Loucy (cell line): ENCODE data around the gene TRIM37.

Experiments
- H2AFZ ChIP-seq: fragments of 200-600 bp; sonication (generic); 2 replicates; pipeline ENCODE4 v1.6.0; 2016; ENCODE audit warnings: antibody characterized with exemption, mild to moderate bottlenecking, low read length, moderate library complexity
- H3F3A ChIP-seq: fragments of 200-600 bp; 2 replicates; pipeline ENCODE4 v1.6.0; 2016; ENCODE audit warnings: antibody characterized with exemption, low read depth, mild to moderate bottlenecking
- H3K27me3 ChIP-seq: fragments of 200-600 bp; sonication (generic); 2 replicates; pipeline ENCODE4 v1.6.1; 2014; ENCODE audit warnings: low read length, mild to moderate bottlenecking; ENCODE audit not compliant: insufficient read depth, poor library complexity, severe bottlenecking
- H3K36me3 ChIP-seq: fragments of 200-600 bp; sonication (generic); 2 replicates; pipeline ENCODE4 v1.6.1; 2016; ENCODE audit warnings: low read length; ENCODE audit not compliant: insufficient read depth
- H3K4me1 ChIP-seq: fragments of 200-600 bp; sonication (generic); 2 replicates; pipeline ENCODE4 v1.5.1; 2014; ENCODE audit warnings: low read length, mild to moderate bottlenecking; ENCODE audit not compliant: insufficient read depth, poor library complexity, severe bottlenecking
- H3K4me2 ChIP-seq: fragments of 200-600 bp; sonication (generic); 2 replicates; pipeline ENCODE4 v1.6.0; 2014; ENCODE audit warnings: antibody characterized with exemption, low read length, low read depth, mild to moderate bottlenecking; ENCODE audit not compliant: poor library complexity, severe bottlenecking
- H3K4me3 ChIP-seq: fragments of 200-600 bp; sonication (generic); 2 replicates; pipeline ENCODE4 v1.5.1; 2014; ENCODE audit warnings: low read length, mild to moderate bottlenecking, mixed read lengths; ENCODE audit not compliant: poor library complexity, severe bottlenecking
- H3K79me2 ChIP-seq: fragments of 200-600 bp; sonication (generic); 2 replicates; pipeline ENCODE4 v1.6.1; 2014; ENCODE audit warnings: low read length; ENCODE audit not compliant: insufficient read depth
- H3K9ac ChIP-seq: fragments of 200-600 bp; sonication (generic); 2 replicates; pipeline ENCODE4 v1.6.0; 2014; ENCODE audit warnings: mild to moderate bottlenecking, low read depth, low read length, moderate library complexity; ENCODE audit not compliant: poor library complexity, severe bottlenecking
- H3K9me2 ChIP-seq: fragments of 200-600 bp; sonication (generic); replicated peaks from 2 replicates; pipeline ENCODE4 v1.6.1; 2016; ENCODE audit warnings: low read depth, low read length, mixed read lengths
- H3K9me3 ChIP-seq: fragments of 200-600 bp; sonication (generic); 2 replicates; pipeline ENCODE4 v1.6.1; 2014; ENCODE audit warnings: mild to moderate bottlenecking, antibody characterized with exemption, low read length, low read depth; ENCODE audit not compliant: insufficient read depth
- H4K20me1 ChIP-seq: fragments of 200-600 bp; sonication (generic); 2 replicates; pipeline ENCODE4 v1.6.0; 2014; ENCODE audit warnings: antibody characterized with exemption, low read length, mild to moderate bottlenecking; ENCODE audit not compliant: insufficient read depth, poor library complexity, severe bottlenecking
- EZH2phosphoT487 ChIP-seq: fragments of 200-600 bp; IDR thresholded peaks from 2 replicates; pipeline ENCODE4 v1.6.1; 2018; ENCODE audit warnings: antibody characterized with exemption, mild to moderate bottlenecking, moderate library complexity, borderline replicate concordance
- TF ChIP-seq, protein P1 (sequence below): fragments of 200-600 bp; sonication (generic); conservative IDR thresholded peaks from 2 replicates; pipeline ENCODE4 v1.5.1; 2014; ENCODE audit warnings: mild to moderate bottlenecking, antibody characterized with exemption, low read length

The TRIM37 gene

DNA sequence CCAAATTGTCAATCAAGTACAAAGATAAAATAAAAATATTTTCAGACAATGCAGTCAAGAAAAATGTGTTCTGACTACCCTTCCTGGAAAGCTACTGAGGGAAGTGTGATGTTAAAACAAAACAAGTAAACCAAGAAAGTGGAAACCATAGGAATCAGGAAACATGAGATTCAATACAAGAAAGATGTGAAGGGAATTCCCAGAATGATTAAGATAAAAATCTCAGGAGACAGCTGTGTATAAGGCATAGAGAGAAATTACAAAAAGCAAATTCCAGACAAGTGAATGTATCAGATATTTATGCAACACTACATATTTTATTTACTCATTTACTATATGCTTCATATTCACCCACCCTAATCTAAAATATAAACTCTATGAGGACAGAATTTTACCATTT is 32.2 kb downstream of the TRIM37 start:
- H3K79me2 ChIP-seq = no peaks in the 10 kb centered on the region
- no peaks in the 10 kb centered on the region for H3K9me2 ChIP-seq
- no peaks in the 10 kb centered on the region for H4K20me1 ChIP-seq
- H3K9ac ChIP-seq = no peak overlapping the region
- no peaks in the 10 kb centered on the region; the same call in 1 of the 2 replicates for H3F3A ChIP-seq
- H3K9me3 ChIP-seq = no peaks in the 10 kb centered on the region
- H3K4me3 ChIP-seq = no peak overlapping the region
- TF ChIP-seq, protein P1, sequence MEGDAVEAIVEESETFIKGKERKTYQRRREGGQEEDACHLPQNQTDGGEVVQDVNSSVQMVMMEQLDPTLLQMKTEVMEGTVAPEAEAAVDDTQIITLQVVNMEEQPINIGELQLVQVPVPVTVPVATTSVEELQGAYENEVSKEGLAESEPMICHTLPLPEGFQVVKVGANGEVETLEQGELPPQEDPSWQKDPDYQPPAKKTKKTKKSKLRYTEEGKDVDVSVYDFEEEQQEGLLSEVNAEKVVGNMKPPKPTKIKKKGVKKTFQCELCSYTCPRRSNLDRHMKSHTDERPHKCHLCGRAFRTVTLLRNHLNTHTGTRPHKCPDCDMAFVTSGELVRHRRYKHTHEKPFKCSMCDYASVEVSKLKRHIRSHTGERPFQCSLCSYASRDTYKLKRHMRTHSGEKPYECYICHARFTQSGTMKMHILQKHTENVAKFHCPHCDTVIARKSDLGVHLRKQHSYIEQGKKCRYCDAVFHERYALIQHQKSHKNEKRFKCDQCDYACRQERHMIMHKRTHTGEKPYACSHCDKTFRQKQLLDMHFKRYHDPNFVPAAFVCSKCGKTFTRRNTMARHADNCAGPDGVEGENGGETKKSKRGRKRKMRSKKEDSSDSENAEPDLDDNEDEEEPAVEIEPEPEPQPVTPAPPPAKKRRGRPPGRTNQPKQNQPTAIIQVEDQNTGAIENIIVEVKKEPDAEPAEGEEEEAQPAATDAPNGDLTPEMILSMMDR = no peak
- TF ChIP-seq EZH2phosphoT487 = no peak
- H3K27me3 ChIP-seq = no peaks in the 10 kb centered on the region
- H3K36me3 ChIP-seq = peaks cover 63% of the 10 kb centered on the region; the same call in 1 of the 2 replicates
- no peak overlapping the region for H3K4me2 ChIP-seq
- no peak overlapping the region for H2AFZ ChIP-seq
- H3K4me1 ChIP-seq = no peaks in the 10 kb centered on the region

DNA sequence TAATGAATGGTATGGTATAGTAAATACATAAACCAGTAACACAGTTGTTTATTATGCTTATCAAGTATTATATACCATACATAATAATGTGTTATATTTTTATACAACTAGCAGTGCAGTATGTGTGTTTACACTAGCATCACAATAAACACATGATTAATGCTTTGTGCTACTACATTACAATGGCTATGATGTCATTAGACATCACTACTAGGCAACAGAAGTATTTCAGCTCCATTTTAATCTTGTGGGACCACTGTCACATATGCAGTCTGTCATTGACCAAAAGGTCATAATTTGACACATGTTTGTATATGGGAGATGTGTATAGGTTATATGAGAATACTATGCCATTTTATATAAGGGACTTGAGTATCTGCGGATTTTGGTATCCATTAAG is 32.7 kb downstream of the TRIM37 start:
- Histone ChIP-seq H3K9me3 (no peaks in the 10 kb centered on the region), H3K4me1 (no peaks in the 10 kb centered on the region), H3K27me3 (no peaks in the 10 kb centered on the region), H3K4me3 (no peak overlapping the region), H3K79me2 (no peaks in the 10 kb centered on the region), H3K36me3 (peaks cover 60% of the 10 kb centered on the region; the same call in 1 of the 2 replicates), H3K9ac (no peak overlapping the region), H3K9me2 (no peaks in the 10 kb centered on the region), H3F3A (no peaks in the 10 kb centered on the region; the same call in 1 of the 2 replicates), H3K4me2 (no peak overlapping the region), H2AFZ (no peak overlapping the region), H4K20me1 (no peaks in the 10 kb centered on the region)
- TF ChIP-seq EZH2phosphoT487 = no peak
- TF ChIP-seq, protein P1 = no peak

DNA sequence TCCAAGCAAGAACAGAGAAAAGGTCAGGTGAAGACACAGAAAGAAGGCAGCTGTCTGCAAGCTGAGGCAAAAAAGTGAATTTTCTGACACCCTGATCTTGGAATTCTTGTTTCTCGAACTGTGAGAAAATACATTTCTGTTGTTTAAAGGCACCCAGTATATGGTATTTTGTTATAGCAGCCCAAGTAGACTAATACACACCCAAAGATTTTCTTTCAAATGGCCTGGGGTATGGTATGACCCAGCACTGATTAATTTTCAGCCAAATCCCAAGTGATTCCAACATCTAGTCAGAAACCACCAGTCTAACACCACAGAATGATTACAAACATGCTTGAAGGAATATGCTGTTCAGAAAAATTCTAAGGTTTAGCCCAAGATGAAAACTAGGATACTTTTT is 36.8 kb downstream of the TRIM37 start:
- H3F3A ChIP-seq = no peaks in the 10 kb centered on the region; the same call in 1 of the 2 replicates
- H4K20me1 ChIP-seq = no peaks in the 10 kb centered on the region
- H3K4me2 ChIP-seq = no peak overlapping the region
- no peak overlapping the region for H2AFZ ChIP-seq
- H3K9me2 ChIP-seq = no peaks in the 10 kb centered on the region
- no peaks in the 10 kb centered on the region for H3K9me3 ChIP-seq
- H3K79me2 ChIP-seq = no peaks in the 10 kb centered on the region
- peaks cover 64% of the 10 kb centered on the region; the same call in 1 of the 2 replicates for H3K36me3 ChIP-seq
- H3K4me1 ChIP-seq = no peaks in the 10 kb centered on the region
- no peaks in the 10 kb centered on the region for H3K27me3 ChIP-seq
- H3K4me3 ChIP-seq = no peak overlapping the region
- TF ChIP-seq, protein P1 = no peak
- TF ChIP-seq EZH2phosphoT487 = no peak
- no peak overlapping the region for H3K9ac ChIP-seq
